ENCODE data around the gene TMIGD1. TPM values are rescaled to one million over a fixed set of nuclear protein-coding genes. Genes with fewer than 3 reads are reported as not detected.

Gene TMIGD1
- total RNA-seq, 1 donor from 2014 or later = not detected

- intact Hi-C loops (cut with micrococcal nuclease) = no loop called here
- Histone ChIP-seq H3K4me1 (peaks cover 75% of the 10 kb centered on the region), H3K4me3 (peak overlapping the region; percentile 92), H3K27me3 (ENCODE audit: low read depth) (no peaks in the 10 kb centered on the region), H3K27ac (replicated peaks) (peak overlapping the region; percentile 88), H3K36me3 (no peaks in the 10 kb centered on the region), H3K9me3 (replicated peaks) (no peaks in the 10 kb centered on the region)
- TF ChIP-seq CTCF (IDR thresholded peaks at IDR 0.05; ENCODE audit: borderline replicate concordance) = no peak
- peak; percentile 20 for DNase-seq
Observed at GRCh38 chr17:30379303-30379902, 45.5 kb upstream of the TMIGD1 start.

GRCh38 chr17:30378825-30379302, 45.0 kb upstream of the TMIGD1 start, which contains the start of gene CPD:
TSS of gene CPD (plus strand) at chr17:30378927. CDS start at chr17:30378981, 54 bp downstream.
- intact Hi-C loops (cut with micrococcal nuclease) = no loop called here
- Histone ChIP-seq H3K27ac (replicated peaks) (peak within 1 kb of the TSS; percentile 88), H3K9me3 (replicated peaks) (no peaks in the 10 kb centered on the region), H3K36me3 (no peaks in the 10 kb centered on the region), H3K27me3 (ENCODE audit: low read depth) (no peaks in the 10 kb centered on the region), H3K4me1 (peaks cover 71% of the 10 kb centered on the region), H3K4me3 (peak within 1 kb of the TSS; percentile 92)
- peak; percentile 98 for DNase-seq
- TF ChIP-seq CTCF (IDR thresholded peaks at IDR 0.05; ENCODE audit: borderline replicate concordance) = no peak

GRCh38 chr17:30378241-30378824, 44.5 kb upstream of the TMIGD1 start:
- intact Hi-C loops (cut with micrococcal nuclease) = no loop called here
- H3K4me3 ChIP-seq = peak overlapping the region; percentile 92
- peak overlapping the region; percentile 88 for H3K27ac ChIP-seq (replicated peaks)
- peak; percentile 30 for DNase-seq
- peaks cover 66% of the 10 kb centered on the region for H3K4me1 ChIP-seq
- no peak for TF ChIP-seq CTCF (IDR thresholded peaks at IDR 0.05; ENCODE audit: borderline replicate concordance)
- no peaks in the 10 kb centered on the region for H3K36me3 ChIP-seq
- no peaks in the 10 kb centered on the region for H3K9me3 ChIP-seq (replicated peaks)
- no peaks in the 10 kb centered on the region for H3K27me3 ChIP-seq (ENCODE audit: low read depth)

- peak overlapping the region; percentile 88 for H3K27ac ChIP-seq (replicated peaks)
- no peak for TF ChIP-seq CTCF (IDR thresholded peaks at IDR 0.05; ENCODE audit: borderline replicate concordance)
Observed at GRCh38 chr17:30377574-30378240, 43.9 kb upstream of the TMIGD1 start.

GRCh38 chr17:30376621-30377452, 43.0 kb upstream of the TMIGD1 start:
- H3K27me3 ChIP-seq (ENCODE audit: low read depth) = no peaks in the 10 kb centered on the region
- H3K36me3 ChIP-seq = no peaks in the 10 kb centered on the region
- H3K4me3 ChIP-seq = no peak overlapping the region
- H3K27ac ChIP-seq (replicated peaks) = no peak overlapping the region
- DNase-seq = peak; percentile 49
- H3K4me1 ChIP-seq = peaks cover 51% of the 10 kb centered on the region
- intact Hi-C loops (cut with micrococcal nuclease) = no loop called here
- no peaks in the 10 kb centered on the region for H3K9me3 ChIP-seq (replicated peaks)
- no peak for TF ChIP-seq CTCF (IDR thresholded peaks at IDR 0.05; ENCODE audit: borderline replicate concordance)

More at GRCh38 chr17:30377574-30378240, 43.9 kb upstream of the TMIGD1 start:
- Histone ChIP-seq H3K27me3 (ENCODE audit: low read depth) (no peaks in the 10 kb centered on the region), H3K4me3 (peak overlapping the region; percentile 92), H3K36me3 (no peaks in the 10 kb centered on the region), H3K9me3 (replicated peaks) (no peaks in the 10 kb centered on the region), H3K4me1 (peaks cover 60% of the 10 kb centered on the region)
- intact Hi-C loops (cut with micrococcal nuclease) = no loop called here
- DNase-seq = no peak
